Caco-2 (cell line): Measurements from ENCODE around the gene EGR2. TPM values are rescaled to one million over a fixed set of nuclear protein-coding genes. Genes with fewer than 3 reads are reported as not detected.
A peak's percentile ranks its signal among the peaks of the same experiment; 100 is the strongest.

Experiments used
- Bru-seq: library from RNA; stranded (reverse); fragments of 400-500 nt; gene quantifications from one replicate; lab custom pipeline; 2021; lab: Mats Ljungman, UMichigan
- BruChase-seq, 2 experiments: library from RNA; stranded (reverse); fragments of 400-500 nt; gene quantifications; one replicate each; lab custom pipeline; 2021; lab: Mats Ljungman, UMichigan
- BruUV-seq: library from RNA; stranded (reverse); fragments of 400-500 nt; replicated peaks from 2 replicates; lab custom pipeline; 2021; lab: Mats Ljungman, UMichigan
- CTCF ChIA-PET: fragments of 300-600 bp; sonication (Branson Sonifier 250); formaldehyde crosslinking; loops from one replicate; lab custom pipeline; 2022; ENCODE audit warnings: antibody characterized with exemption; lab: Charles Lee
- POLR2A ChIA-PET: fragments of 300-600 bp; sonication (Branson Sonifier 250); formaldehyde crosslinking; loops from one replicate; lab custom pipeline; 2022; ENCODE audit warnings: antibody characterized with exemption; lab: Charles Lee
- DNase-seq, 2 experiments: peaks; one replicate each; pipeline versions ENCODE4 v3.0.0 to v3.0.0-alpha.2; 2020 to 2022
- H3K27me3 ChIP-seq: replicated peaks from 2 replicates; pipeline ENCODE4 v1.6.0; 2011; ENCODE audit warnings: low read length; ENCODE audit not compliant: control insufficient read depth, insufficient read depth
- H3K36me3 ChIP-seq: 2 replicates; pipeline ENCODE4 v1.5.1; 2011; ENCODE audit warnings: low read length; ENCODE audit not compliant: control insufficient read depth, insufficient read depth
- H3K4me1 ChIP-seq: fragments of 250-450 bp; sonication (Bioruptor Pico); 2 replicates; pipeline ENCODE4 v1.5.1; 2020; ENCODE audit warnings: mild to moderate bottlenecking
- H3K4me3 ChIP-seq: 2 replicates; pipeline ENCODE4 v1.5.1; 2011; ENCODE audit warnings: low read depth, mild to moderate bottlenecking, control low read depth, low read length
- H3K9me3 ChIP-seq: fragments of 250-450 bp; sonication (Bioruptor Pico); 2 replicates; pipeline ENCODE4 v1.5.1; 2020; ENCODE audit warnings: mild to moderate bottlenecking, moderate library complexity
- H3K27ac Mint-ChIP-seq: one replicate; pipeline ENCODE4 v1.8.0; 2022; ENCODE audit warnings: mixed read lengths; ENCODE audit not compliant: unreplicated experiment
- H3K27me3 Mint-ChIP-seq: one replicate; pipeline ENCODE4 v1.8.0; 2022; ENCODE audit warnings: mixed read lengths; ENCODE audit not compliant: insufficient read depth, unreplicated experiment
- H3K36me3 Mint-ChIP-seq: one replicate; pipeline ENCODE4 v1.8.0; 2022; ENCODE audit warnings: mild to moderate bottlenecking, mixed read lengths; ENCODE audit not compliant: insufficient read depth, unreplicated experiment
- H3K4me1 Mint-ChIP-seq: one replicate; pipeline ENCODE4 v1.8.0; 2022; ENCODE audit warnings: low read depth, mixed read lengths; ENCODE audit not compliant: unreplicated experiment
- H3K4me3 Mint-ChIP-seq: one replicate; pipeline ENCODE4 v1.8.0; 2022; ENCODE audit warnings: mild to moderate bottlenecking, moderate library complexity, mixed read lengths; ENCODE audit not compliant: unreplicated experiment
- H3K9me3 Mint-ChIP-seq: one replicate; pipeline ENCODE4 v1.8.0; 2022; ENCODE audit warnings: mixed read lengths; ENCODE audit not compliant: unreplicated experiment
- CTCF ChIP-seq, 2 experiments: fragments of 200-600 bp in 1 of 2; IDR thresholded peaks; 1 replicate in 1 of 2; 2 replicates in 1 of 2; pipeline versions ENCODE4 v1.5.1 to v1.8.0; 2011 to 2022; ENCODE audit warnings: antibody characterized with exemption in 1 of 2, control low read depth in 1 of 2, inconsistent platforms in 1 of 2, low read depth in 1 of 2, low read length in 1 of 2, mild to moderate bottlenecking in 1 of 2, moderate library complexity in 1 of 2; ENCODE audit not compliant: insufficient read depth in 1 of 2, severe bottlenecking in 1 of 2, unreplicated experiment in 1 of 2
- intact Hi-C: fragments of 100-400 bp; cut with micrococcal nuclease; formaldehyde crosslinking; loops from one replicate; pipeline ENCODE4 v1.10.0; 2022; ENCODE audit not compliant: unreplicated experiment
- long read RNA-seq: library from polyadenylated mRNA; stranded (forward); transcript quantifications from one replicate; pipeline ENCODE4 v2.0.0, GENCODE V29; 2022
- total RNA-seq: library from RNA; stranded (reverse); gene quantifications from 2 replicates; pipeline ENCODE4 v1.2.3, GENCODE V29; 2022

The EGR2 gene
- total RNA-seq (0.30 and 0.61 TPM in 2 replicates), Bru-seq, nascent RNA (percentile 31 among the genes with signal in this experiment), BruChase-seq, experiment 1, labeled RNA remaining after a 2-hour chase (percentile 27 among the genes with signal in this experiment), BruChase-seq, experiment 2, labeled RNA remaining after a 6-hour chase (percentile 24 among the genes with signal in this experiment)
- long read RNA-seq, partial matches to known transcripts, result 0 of 1 reads
- long read RNA-seq, other reads (novel, unspliced or antisense), result 0 of 1 reads

DNA sequence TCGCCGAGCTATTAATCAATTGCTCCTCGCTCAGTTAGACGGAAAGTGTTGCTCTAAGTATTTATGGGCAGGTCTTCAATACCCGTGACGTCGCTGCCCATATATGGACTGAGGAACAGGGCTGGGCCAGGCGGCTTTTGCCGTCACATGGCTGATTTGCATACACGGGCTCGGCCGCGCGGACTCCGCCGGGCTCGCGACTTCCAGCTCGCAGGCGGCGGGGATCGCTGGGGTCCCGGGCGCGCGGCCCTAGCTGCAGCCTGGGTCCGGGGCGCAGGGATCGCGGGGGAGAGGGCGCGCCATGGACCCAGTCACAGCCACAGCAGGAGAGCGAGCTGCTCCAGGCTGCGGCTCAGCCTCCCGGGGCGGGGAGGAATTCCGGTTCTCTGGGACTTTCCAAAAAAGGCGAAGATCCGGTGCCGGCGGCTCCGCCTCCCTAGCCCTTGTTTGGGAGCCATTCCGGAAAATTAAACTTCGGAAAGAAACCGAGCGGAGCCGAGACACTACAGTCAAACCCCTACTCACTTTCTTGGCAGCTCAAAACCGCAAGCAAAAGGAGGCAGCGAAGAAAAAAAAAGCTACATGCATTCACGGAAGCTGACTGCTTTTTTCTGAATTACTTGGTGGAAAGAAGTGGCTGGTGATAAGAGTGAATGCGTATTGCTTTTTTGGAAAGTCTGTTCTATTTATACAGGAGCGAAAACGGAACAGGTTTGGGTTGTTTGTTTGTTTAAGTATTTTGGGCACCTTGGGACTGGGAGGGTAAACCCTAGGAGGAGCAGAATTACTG, at the start of gene EGR2:
Gene EGR2, minus strand, starts transcription at position 36 of the 790 bp plus-strand sequence. CDS start 337 bp downstream, outside the sequence.
- Histone ChIP-seq H3K4me3 (peak within 1 kb of the TSS; percentile 55), H3K4me1 (peaks cover 17% of the 10 kb centered on the region), H3K36me3 (no peaks in the 10 kb centered on the region), H3K27me3 (peaks cover 16% of the 10 kb centered on the region), H3K9me3 (no peaks in the 10 kb centered on the region)
- intact Hi-C loops, result loop anchor here (1.0 to 10.0 kb wide), 10 partner anchors 12 to 979 kb away; partner anchors contain the start of genes ADO, NRBF2 and RTKN2
- Mint-ChIP-seq H3K4me1 (peaks cover 20% of the 10 kb centered on the region), H3K36me3 (peaks cover 22% of the 10 kb centered on the region), H3K27me3 (peaks cover 40% of the 10 kb centered on the region), H3K27ac (peak within 1 kb of the TSS; percentile 74), H3K9me3 (no peaks in the 10 kb centered on the region), H3K4me3 (peak within 1 kb of the TSS; percentile 87)
- ChIA-PET CTCF (interaction anchor here (0.5 to 2.9 kb wide), 12 partner anchors 11 to 904 kb away, joined by 3 to 23 read pairs (median 6); partner anchors contain the start of gene ADO), POLR2A (interaction anchor here (0.6 to 1.6 kb wide), 6 partner anchors 11 to 1815 kb away, joined by 3 to 26 read pairs (median 4); partner anchors contain the start of genes ADO and RTKN2)
- TF ChIP-seq CTCF (IDR thresholded peaks at IDR 0.05; ENCODE audit: insufficient read depth in 1 of 2, low read depth in 1 of 2, low read length in 1 of 2, severe bottlenecking in 1 of 2, unreplicated experiment in 1 of 2), result no peak
- TSS peak; percentile 91 for BruUV-seq
- peak; percentile 96 to 97 for DNase-seq

DNA sequence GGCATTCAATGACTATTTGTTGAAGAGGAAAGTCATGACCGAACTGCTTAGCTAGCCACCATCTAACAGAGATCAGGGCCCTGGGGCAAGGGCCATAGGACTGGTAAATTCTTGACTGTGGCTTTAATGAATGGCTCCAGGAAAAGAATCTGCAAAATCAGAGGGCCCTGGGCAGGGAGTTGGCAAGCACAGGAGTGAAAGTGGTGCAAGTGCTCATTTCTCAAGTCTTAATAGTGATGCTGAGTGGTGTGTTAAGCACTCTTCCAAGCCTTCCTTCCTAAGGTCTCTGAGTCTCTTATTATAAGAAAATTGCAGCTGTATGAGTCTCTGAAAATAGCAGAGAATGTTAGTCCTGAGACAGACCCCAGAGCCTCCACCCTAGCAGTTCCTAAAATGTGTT, 46.3 kb upstream of the EGR2 start:
- H3K9me3 ChIP-seq, result no peaks in the 10 kb centered on the region
- Mint-ChIP-seq H3K27me3 (peaks cover 16% of the 10 kb centered on the region), H3K27ac (no peak overlapping the region), H3K4me3 (no peak overlapping the region), H3K9me3 (no peaks in the 10 kb centered on the region), H3K36me3 (no peaks in the 10 kb centered on the region), H3K4me1 (no peaks in the 10 kb centered on the region)
- ChIA-PET CTCF (no interaction called here), POLR2A (no interaction called here)
- no TSS peak for BruUV-seq
- H3K27me3 ChIP-seq, result no peaks in the 10 kb centered on the region
- H3K4me1 ChIP-seq, result no peaks in the 10 kb centered on the region
- no peak for DNase-seq
- H3K36me3 ChIP-seq, result no peaks in the 10 kb centered on the region
- intact Hi-C loops, result no loop called here
- H3K4me3 ChIP-seq, result no peak overlapping the region
- no peak for TF ChIP-seq CTCF (IDR thresholded peaks at IDR 0.05; ENCODE audit: insufficient read depth in 1 of 2, low read depth in 1 of 2, low read length in 1 of 2, severe bottlenecking in 1 of 2, unreplicated experiment in 1 of 2)

- CTCF ChIA-PET, result no interaction called here
- H3K4me3 Mint-ChIP-seq, result no peak overlapping the region
- no peak overlapping the region for H3K4me3 ChIP-seq
- no peaks in the 10 kb centered on the region for H3K9me3 ChIP-seq
- POLR2A ChIA-PET, result no interaction called here
- H3K27ac Mint-ChIP-seq, result no peak overlapping the region
- TF ChIP-seq CTCF (IDR thresholded peaks at IDR 0.05; ENCODE audit: insufficient read depth in 1 of 2, low read depth in 1 of 2, low read length in 1 of 2, severe bottlenecking in 1 of 2, unreplicated experiment in 1 of 2), result no peak
- H3K36me3 ChIP-seq, result no peaks in the 10 kb centered on the region
- peaks cover 17% of the 10 kb centered on the region for H3K27me3 Mint-ChIP-seq
- intact Hi-C loops, result no loop called here
- no peaks in the 10 kb centered on the region for H3K9me3 Mint-ChIP-seq
- no TSS peak for BruUV-seq
- DNase-seq, result no peak
- no peaks in the 10 kb centered on the region for H3K4me1 Mint-ChIP-seq
- no peaks in the 10 kb centered on the region for H3K4me1 ChIP-seq
- H3K27me3 ChIP-seq, result no peaks in the 10 kb centered on the region
- no peaks in the 10 kb centered on the region for H3K36me3 Mint-ChIP-seq
These were observed 45.3 kb upstream of the EGR2 start for GRCh38 chr10:62861507-62861906.
